Measurements from ENCODE around the gene RRBP1.

Gene RRBP1

GRCh38 chr20:17694767-17695166 is 12.7 kb upstream of the RRBP1 start:
- Histone ChIP-seq H3K9me3 (ENCODE audit: control insufficient read depth, insufficient read depth, low read depth, low read length) (no peaks in the 10 kb centered on the region; the same call in 1 of the 2 replicates), H3K4me3 (ENCODE audit: low read depth, low read length) (no peak overlapping the region), H3K27me3 (ENCODE audit: control insufficient read depth, insufficient read depth, low read length) (no peaks in the 10 kb centered on the region)

GRCh38 chr20:17693444-17694001 is 11.5 kb upstream of the RRBP1 start:
- Histone ChIP-seq H3K4me1 (ENCODE audit: control insufficient read depth, insufficient read depth, low read length) (0 out of 2 replicates have a peak, but pooled peaks cover 9% of the 10 kb centered on the region), H3K36me3 (ENCODE audit: control insufficient read depth, insufficient read depth, low read length) (no peaks in the 10 kb centered on the region), H3K9me3 (ENCODE audit: control insufficient read depth, insufficient read depth, low read depth, low read length) (no peaks in the 10 kb centered on the region; the same call in 1 of the 2 replicates), H3K27me3 (ENCODE audit: control insufficient read depth, insufficient read depth, low read length) (no peaks in the 10 kb centered on the region), H3K27ac (ENCODE audit: low read depth, low read length) (no peak overlapping the region), H3K4me3 (ENCODE audit: low read depth, low read length) (no peak overlapping the region), H3K9ac (ENCODE audit: low read length) (no peak overlapping the region)

More at GRCh38 chr20:17694767-17695166, 12.7 kb upstream of the RRBP1 start:
- H3K4me1 ChIP-seq (ENCODE audit: control insufficient read depth, insufficient read depth, low read length), result 0 out of 2 replicates have a peak, but pooled peaks cover 6% of the 10 kb centered on the region
- no peak overlapping the region for H3K9ac ChIP-seq (ENCODE audit: low read length)
- no peak overlapping the region for H3K27ac ChIP-seq (ENCODE audit: low read depth, low read length)
- H3K36me3 ChIP-seq (ENCODE audit: control insufficient read depth, insufficient read depth, low read length), result no peaks in the 10 kb centered on the region

- Histone ChIP-seq H3K9ac (ENCODE audit: low read length) (no peak overlapping the region), H3K9me3 (ENCODE audit: control insufficient read depth, insufficient read depth, low read depth, low read length) (peaks cover 3% of the 10 kb centered on the region; the same call in 1 of the 2 replicates), H3K4me3 (ENCODE audit: low read depth, low read length) (no peak overlapping the region), H3K27ac (ENCODE audit: low read depth, low read length) (no peak overlapping the region), H3K27me3 (ENCODE audit: control insufficient read depth, insufficient read depth, low read length) (no peaks in the 10 kb centered on the region), H3K36me3 (ENCODE audit: control insufficient read depth, insufficient read depth, low read length) (no peaks in the 10 kb centered on the region), H3K4me1 (ENCODE audit: control insufficient read depth, insufficient read depth, low read length) (0 out of 2 replicates have a peak, but pooled peaks cover 9% of the 10 kb centered on the region)
Observed at GRCh38 chr20:17691758-17692157, 9.7 kb upstream of the RRBP1 start.

- H3K4me3 ChIP-seq (ENCODE audit: low read depth, low read length), result no peak overlapping the region
Observed at GRCh38 chr20:17690144-17690543, 8.1 kb upstream of the RRBP1 start.

GRCh38 chr20:17688965-17689364 is 6.9 kb upstream of the RRBP1 start:
- no peak overlapping the region for H3K27ac ChIP-seq (ENCODE audit: low read depth, low read length)

More at GRCh38 chr20:17690144-17690543, 8.1 kb upstream of the RRBP1 start:
- Histone ChIP-seq H3K27ac (ENCODE audit: low read depth, low read length) (no peak overlapping the region), H3K9ac (ENCODE audit: low read length) (no peak overlapping the region), H3K36me3 (ENCODE audit: control insufficient read depth, insufficient read depth, low read length) (no peaks in the 10 kb centered on the region), H3K27me3 (ENCODE audit: control insufficient read depth, insufficient read depth, low read length) (no peaks in the 10 kb centered on the region), H3K4me1 (ENCODE audit: control insufficient read depth, insufficient read depth, low read length) (0 out of 2 replicates have a peak, but pooled peaks cover 9% of the 10 kb centered on the region), H3K9me3 (ENCODE audit: control insufficient read depth, insufficient read depth, low read depth, low read length) (peaks cover 3% of the 10 kb centered on the region)

GRCh38 chr20:17687800-17688199 is 5.8 kb upstream of the RRBP1 start:
- Histone ChIP-seq H3K4me1 (ENCODE audit: control insufficient read depth, insufficient read depth, low read length) (peaks cover 8% of the 10 kb centered on the region; the same call in 1 of the 2 replicates), H3K9ac (ENCODE audit: low read length) (no peak overlapping the region), H3K4me3 (ENCODE audit: low read depth, low read length) (no peak overlapping the region), H3K9me3 (ENCODE audit: control insufficient read depth, insufficient read depth, low read depth, low read length) (peaks cover 3% of the 10 kb centered on the region), H3K27ac (ENCODE audit: low read depth, low read length) (no peak overlapping the region), H3K27me3 (ENCODE audit: control insufficient read depth, insufficient read depth, low read length) (peaks cover 3% of the 10 kb centered on the region; the same call in 1 of the 2 replicates), H3K36me3 (ENCODE audit: control insufficient read depth, insufficient read depth, low read length) (no peaks in the 10 kb centered on the region)

More at GRCh38 chr20:17688965-17689364, 6.9 kb upstream of the RRBP1 start:
- Histone ChIP-seq H3K4me1 (ENCODE audit: control insufficient read depth, insufficient read depth, low read length) (peaks cover 9% of the 10 kb centered on the region; the same call in 1 of the 2 replicates), H3K9ac (ENCODE audit: low read length) (no peak overlapping the region), H3K36me3 (ENCODE audit: control insufficient read depth, insufficient read depth, low read length) (no peaks in the 10 kb centered on the region), H3K9me3 (ENCODE audit: control insufficient read depth, insufficient read depth, low read depth, low read length) (peaks cover 3% of the 10 kb centered on the region), H3K4me3 (ENCODE audit: low read depth, low read length) (no peak overlapping the region), H3K27me3 (ENCODE audit: control insufficient read depth, insufficient read depth, low read length) (peaks cover 3% of the 10 kb centered on the region; the same call in 1 of the 2 replicates)

- Histone ChIP-seq H3K9me3 (ENCODE audit: control insufficient read depth, insufficient read depth, low read depth, low read length) (peaks cover 3% of the 10 kb centered on the region), H3K27ac (ENCODE audit: low read depth, low read length) (no peak overlapping the region), H3K36me3 (ENCODE audit: control insufficient read depth, insufficient read depth, low read length) (no peaks in the 10 kb centered on the region), H3K4me1 (ENCODE audit: control insufficient read depth, insufficient read depth, low read length) (peaks cover 13% of the 10 kb centered on the region), H3K27me3 (ENCODE audit: control insufficient read depth, insufficient read depth, low read length) (peaks cover 3% of the 10 kb centered on the region; the same call in 1 of the 2 replicates), H3K9ac (ENCODE audit: low read length) (no peak overlapping the region), H3K4me3 (ENCODE audit: low read depth, low read length) (no peak overlapping the region)
Observed at GRCh38 chr20:17685168-17685567, 3.1 kb upstream of the RRBP1 start.

- Histone ChIP-seq H3K9me3 (ENCODE audit: control insufficient read depth, insufficient read depth, low read depth, low read length) (peaks cover 3% of the 10 kb centered on the region; the same call in 1 of the 2 replicates), H3K9ac (ENCODE audit: low read length) (no peak overlapping the region), H3K27me3 (ENCODE audit: control insufficient read depth, insufficient read depth, low read length) (peaks cover 3% of the 10 kb centered on the region; the same call in 1 of the 2 replicates), H3K36me3 (ENCODE audit: control insufficient read depth, insufficient read depth, low read length) (peaks cover 6% of the 10 kb centered on the region), H3K27ac (ENCODE audit: low read depth, low read length) (no peak overlapping the region), H3K4me3 (ENCODE audit: low read depth, low read length) (no peak overlapping the region), H3K4me1 (ENCODE audit: control insufficient read depth, insufficient read depth, low read length) (peaks cover 22% of the 10 kb centered on the region)
Observed at GRCh38 chr20:17684077-17684888, 2.2 kb upstream of the RRBP1 start.

GRCh38 chr20:17683218-17684076 is 1.4 kb upstream of the RRBP1 start:
- Histone ChIP-seq H3K9me3 (ENCODE audit: control insufficient read depth, insufficient read depth, low read depth, low read length) (peaks cover 3% of the 10 kb centered on the region; the same call in 1 of the 2 replicates), H3K4me1 (ENCODE audit: control insufficient read depth, insufficient read depth, low read length) (peaks cover 27% of the 10 kb centered on the region), H3K27ac (ENCODE audit: low read depth, low read length) (no peak overlapping the region), H3K36me3 (ENCODE audit: control insufficient read depth, insufficient read depth, low read length) (peaks cover 15% of the 10 kb centered on the region), H3K27me3 (ENCODE audit: control insufficient read depth, insufficient read depth, low read length) (peaks cover 3% of the 10 kb centered on the region; the same call in 1 of the 2 replicates), H3K4me3 (ENCODE audit: low read depth, low read length) (peak overlapping the region; percentile 64), H3K9ac (ENCODE audit: low read length) (no peak overlapping the region)

- H3K27ac ChIP-seq (ENCODE audit: low read depth, low read length), result no peak overlapping the region; the same call in 1 of the 2 replicates
Observed at GRCh38 chr20:17682889-17683198, 802 bp upstream of the RRBP1 start.

More at GRCh38 chr20:17682889-17683198, 802 bp upstream of the RRBP1 start:
- peak overlapping the region; percentile 64 for H3K4me3 ChIP-seq (ENCODE audit: low read depth, low read length)
- H3K9ac ChIP-seq (ENCODE audit: low read length), result peak overlapping the region; percentile 59
- H3K9me3 ChIP-seq (ENCODE audit: control insufficient read depth, insufficient read depth, low read depth, low read length), result peaks cover 2% of the 10 kb centered on the region; the same call in 1 of the 2 replicates
- peaks cover 30% of the 10 kb centered on the region for H3K4me1 ChIP-seq (ENCODE audit: control insufficient read depth, insufficient read depth, low read length)
- H3K36me3 ChIP-seq (ENCODE audit: control insufficient read depth, insufficient read depth, low read length), result peaks cover 21% of the 10 kb centered on the region
- H3K27me3 ChIP-seq (ENCODE audit: control insufficient read depth, insufficient read depth, low read length), result peaks cover 3% of the 10 kb centered on the region; the same call in 1 of the 2 replicates

Data from HUES6 (cell line).